Activated gamma-delta T cell (primary cell): ENCODE results near the gene PRKX.
"Not testable (repeated sequence)": the region's sequence is repeated elsewhere in the genome, so short reads cannot be mapped to it uniquely, and the experiment has no call there.

Experiments
- DNase-seq: peaks from one replicate; lab custom pipeline; 2025; lab: John Stamatoyannopoulos, UW

Gene PRKX

GRCh38 chrX:3577551-3577950 is 135.9 kb downstream of the PRKX start:
- DNase-seq = no peak

- DNase-seq = no peak
Measured at GRCh38 chrX:3576886-3577501, 136.5 kb downstream of the PRKX start.

- no peak for DNase-seq
Measured at GRCh38 chrX:3567686-3568085, 145.8 kb downstream of the PRKX start.

GRCh38 chrX:3563451-3563850 is 150.0 kb downstream of the PRKX start:
- DNase-seq = no peak

- not testable (repeated sequence) for DNase-seq
Measured at GRCh38 chrX:3560010-3560409, 153.4 kb downstream of the PRKX start.
